ENCODE data around the gene DNAJC22.

DNAJC22 gene

DNA sequence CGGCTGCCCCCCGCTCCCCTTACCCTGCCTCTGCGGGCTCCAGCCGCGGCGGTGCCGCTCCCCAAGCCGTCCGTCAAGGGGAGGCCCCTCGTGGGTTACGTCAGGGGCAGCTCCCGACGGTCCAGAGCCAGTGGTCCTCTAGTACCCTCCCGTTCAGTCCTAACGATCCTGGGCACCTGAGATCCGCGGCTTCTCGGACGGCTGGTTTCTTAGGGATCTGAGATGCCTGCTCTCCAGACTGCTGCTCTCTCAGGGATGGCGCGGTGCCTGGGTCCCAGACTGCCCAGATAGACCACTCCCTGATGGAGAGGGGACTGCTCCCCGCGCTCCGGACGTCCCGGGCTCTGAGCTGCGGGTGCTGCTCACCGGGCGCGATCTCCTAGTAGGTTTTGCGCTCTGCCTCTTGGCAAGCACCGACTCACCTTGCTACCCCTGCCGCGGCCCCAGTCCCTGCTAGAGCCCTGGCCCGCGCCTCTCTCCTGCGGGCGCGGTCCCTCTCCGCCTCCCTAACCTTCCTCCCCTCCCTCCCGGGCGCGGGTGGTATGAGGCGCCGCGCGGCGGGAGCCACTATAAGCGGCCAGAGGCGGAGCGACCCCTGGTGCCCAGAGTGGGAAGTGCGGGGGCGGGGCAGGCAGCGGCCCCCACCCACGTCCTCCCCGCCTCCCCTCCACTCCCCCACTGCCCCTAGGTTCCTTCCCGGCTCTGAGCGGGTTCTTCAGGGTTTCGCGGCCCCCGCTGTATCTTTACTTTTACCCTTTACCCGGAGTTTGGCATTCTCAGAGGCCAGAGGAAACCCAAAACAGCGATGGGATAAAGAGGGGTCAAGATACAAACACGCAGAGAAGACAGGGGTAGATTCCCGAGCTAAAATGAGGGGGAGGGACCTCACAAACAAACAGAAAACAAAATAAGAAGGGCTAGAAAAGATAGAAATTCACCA is 9.8 kb upstream of the DNAJC22 start, which contains the start of gene C1QL4:
Gene C1QL4, minus strand, starts transcription at position 544 of the 940 bp plus-strand sequence. CDS start 711 bp downstream, outside the sequence.
- TF ChIP-seq POU2F2 (IDR thresholded peaks at IDR 0.05; ENCODE audit: low read depth, low read length): no peak
- no peak for TF ChIP-seq POLR2AphosphoS5 (IDR thresholded peaks at IDR 0.05; ENCODE audit: low read depth, low read length)
- no peak for TF ChIP-seq POLR2A (IDR thresholded peaks at IDR 0.05; ENCODE audit: low read depth, low read length)
- no peak for TF ChIP-seq SPI1 (IDR thresholded peaks at IDR 0.05; ENCODE audit: low read depth, low read length)
- TF ChIP-seq TAF1 (IDR thresholded peaks at IDR 0.05; ENCODE audit: low read depth, low read length): no peak
- TF ChIP-seq PAX5 (IDR thresholded peaks at IDR 0.05; ENCODE audit: insufficient read depth, low read length, severe bottlenecking): no peak
- DNase-seq (ENCODE audit: insufficient read length, low spot score): peak; percentile 90
- FAIRE-seq: peak; percentile 81

DNA sequence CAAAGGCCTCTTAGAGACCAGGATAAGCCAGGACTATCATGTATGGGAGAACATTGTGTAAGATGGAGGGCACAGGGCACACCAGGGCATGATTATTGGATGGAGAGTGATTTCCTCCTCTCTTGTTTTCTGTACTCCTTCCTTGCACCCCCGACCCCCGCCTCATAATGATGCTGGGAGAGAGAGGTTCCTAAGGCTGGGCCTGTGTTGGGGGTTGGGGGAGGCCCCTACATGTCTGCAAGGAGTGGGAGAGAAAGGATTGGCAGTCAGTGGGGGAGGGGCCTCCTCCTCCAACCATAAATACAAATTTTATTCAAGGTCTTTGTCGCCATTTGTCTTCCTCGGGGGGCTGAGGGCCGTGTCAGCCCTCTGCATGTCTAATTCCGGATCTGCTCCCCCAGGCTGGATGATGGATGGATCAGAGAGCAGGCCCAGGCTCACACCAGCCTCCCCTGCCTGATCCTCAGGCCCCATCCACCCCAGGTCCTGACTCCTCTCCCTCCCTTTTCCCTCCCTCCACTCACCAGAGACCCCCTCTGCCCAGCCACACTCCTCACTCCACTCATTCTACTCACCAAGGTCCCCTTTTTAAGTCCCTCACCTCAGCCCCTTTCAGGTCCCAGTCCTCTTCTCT is 7.7 kb upstream of the DNAJC22 start:
- FAIRE-seq: no peak
- no peak for DNase-seq (ENCODE audit: insufficient read length, low spot score)
- no peak for TF ChIP-seq PAX5 (IDR thresholded peaks at IDR 0.05; ENCODE audit: insufficient read depth, low read length, severe bottlenecking)
- no peak for TF ChIP-seq POU2F2 (IDR thresholded peaks at IDR 0.05; ENCODE audit: low read depth, low read length)
- TF ChIP-seq POLR2A (IDR thresholded peaks at IDR 0.05; ENCODE audit: low read depth, low read length): no peak
- no peak for TF ChIP-seq POLR2AphosphoS5 (IDR thresholded peaks at IDR 0.05; ENCODE audit: low read depth, low read length)
- no peak for TF ChIP-seq TAF1 (IDR thresholded peaks at IDR 0.05; ENCODE audit: low read depth, low read length)
- TF ChIP-seq SPI1 (IDR thresholded peaks at IDR 0.05; ENCODE audit: low read depth, low read length): no peak

GRCh38 chr12:49339464-49339861 is 7.2 kb upstream of the DNAJC22 start:
- TF ChIP-seq SPI1 (IDR thresholded peaks at IDR 0.05; ENCODE audit: low read depth, low read length) (no peak), PAX5 (IDR thresholded peaks at IDR 0.05; ENCODE audit: insufficient read depth, low read length, severe bottlenecking) (no peak), TAF1 (IDR thresholded peaks at IDR 0.05; ENCODE audit: low read depth, low read length) (no peak), POLR2A (IDR thresholded peaks at IDR 0.05; ENCODE audit: low read depth, low read length) (no peak), POU2F2 (IDR thresholded peaks at IDR 0.05; ENCODE audit: low read depth, low read length) (no peak), POLR2AphosphoS5 (IDR thresholded peaks at IDR 0.05; ENCODE audit: low read depth, low read length) (no peak)
- FAIRE-seq (no peak), DNase-seq (ENCODE audit: insufficient read length, low spot score) (no peak)

DNA sequence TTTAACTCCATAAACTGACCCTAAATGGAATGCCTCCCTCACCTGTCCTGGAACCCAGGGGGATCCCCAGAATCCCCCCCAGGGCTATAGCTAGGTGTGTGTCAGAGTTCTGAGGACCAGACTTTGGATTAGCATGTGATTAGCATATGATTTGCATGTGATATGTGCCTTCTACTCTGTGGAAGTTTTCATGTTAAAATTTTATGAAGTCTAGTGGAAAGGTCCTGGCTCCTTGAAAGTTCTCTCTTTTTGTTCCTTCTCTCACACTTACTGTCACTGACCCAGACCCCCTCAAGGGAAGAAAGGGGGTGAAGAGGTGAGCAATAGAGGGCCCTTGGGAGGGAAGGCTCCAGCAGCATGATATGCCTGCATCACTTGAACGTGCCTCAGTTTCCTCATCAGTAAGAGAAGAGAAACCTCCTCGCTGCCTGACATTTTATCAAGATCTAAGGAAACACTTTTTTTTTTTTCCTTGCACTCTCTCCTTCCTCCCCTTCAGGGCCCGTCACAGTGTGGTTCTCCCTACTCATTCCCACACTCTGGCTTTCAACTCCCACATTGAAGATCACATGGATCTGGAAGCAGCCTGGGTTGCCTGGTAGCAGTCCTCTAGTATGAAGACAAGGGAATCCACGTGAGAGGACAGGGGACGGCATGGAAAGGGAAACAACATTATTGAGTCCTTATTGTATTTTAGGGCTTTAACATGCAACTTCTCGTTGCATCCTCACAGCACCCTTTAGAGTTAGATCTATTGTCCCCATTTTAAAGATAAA is 6.4 kb upstream of the DNAJC22 start:
- FAIRE-seq (no peak), DNase-seq (ENCODE audit: insufficient read length, low spot score) (no peak)
- TF ChIP-seq PAX5 (IDR thresholded peaks at IDR 0.05; ENCODE audit: insufficient read depth, low read length, severe bottlenecking): no peak
- TF ChIP-seq POU2F2 (IDR thresholded peaks at IDR 0.05; ENCODE audit: low read depth, low read length): no peak
- TF ChIP-seq SPI1 (IDR thresholded peaks at IDR 0.05; ENCODE audit: low read depth, low read length): no peak
- no peak for TF ChIP-seq TAF1 (IDR thresholded peaks at IDR 0.05; ENCODE audit: low read depth, low read length)
- TF ChIP-seq POLR2A (IDR thresholded peaks at IDR 0.05; ENCODE audit: low read depth, low read length): no peak
- no peak for TF ChIP-seq POLR2AphosphoS5 (IDR thresholded peaks at IDR 0.05; ENCODE audit: low read depth, low read length)

DNA sequence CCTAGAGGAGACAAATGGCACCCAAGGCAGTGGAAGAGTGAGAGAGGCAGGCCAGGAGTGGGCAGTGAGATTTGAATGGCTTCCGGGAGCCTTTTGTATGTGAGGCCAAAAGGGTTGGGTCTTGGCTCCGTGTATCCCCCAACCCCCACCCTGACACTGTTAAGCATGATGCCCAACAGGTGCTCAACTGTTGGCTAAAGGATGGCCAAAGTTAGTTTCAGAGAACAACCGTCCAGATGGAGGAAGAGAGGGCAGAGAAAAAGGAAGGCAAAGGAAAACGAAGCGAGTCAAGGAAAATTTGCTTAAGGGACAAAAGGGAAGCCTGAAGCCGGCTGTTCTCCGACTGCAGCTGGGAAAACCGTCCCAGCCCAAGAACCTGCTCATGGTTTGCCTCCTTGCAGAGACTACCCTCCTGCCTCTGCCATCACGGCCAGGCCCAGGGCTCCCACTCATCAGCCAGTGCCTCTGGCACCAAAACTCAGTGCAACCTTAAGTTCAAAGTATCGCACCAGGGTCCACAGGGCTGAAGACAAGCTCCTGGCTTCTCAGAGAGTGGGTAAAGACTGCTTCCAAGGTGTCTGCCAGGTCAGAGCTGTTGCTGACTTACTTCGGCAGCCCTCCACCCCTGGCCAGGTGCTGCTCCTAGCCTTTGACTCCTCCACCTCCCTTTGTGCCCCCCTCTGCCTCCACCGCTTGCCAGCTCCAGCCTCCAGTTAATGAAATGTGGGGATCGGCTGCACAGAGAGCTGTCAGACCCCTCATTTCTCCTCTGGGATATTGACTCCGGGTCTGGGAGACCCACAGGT is 5.5 kb upstream of the DNAJC22 start:
- no peak for DNase-seq (ENCODE audit: insufficient read length, low spot score)
- no peak for FAIRE-seq
- TF ChIP-seq PAX5 (IDR thresholded peaks at IDR 0.05; ENCODE audit: insufficient read depth, low read length, severe bottlenecking) (no peak), POLR2AphosphoS5 (IDR thresholded peaks at IDR 0.05; ENCODE audit: low read depth, low read length) (no peak), POLR2A (IDR thresholded peaks at IDR 0.05; ENCODE audit: low read depth, low read length) (no peak), SPI1 (IDR thresholded peaks at IDR 0.05; ENCODE audit: low read depth, low read length) (no peak), POU2F2 (IDR thresholded peaks at IDR 0.05; ENCODE audit: low read depth, low read length) (no peak), TAF1 (IDR thresholded peaks at IDR 0.05; ENCODE audit: low read depth, low read length) (no peak)

- DNase-seq (ENCODE audit: insufficient read length, low spot score): no peak
- FAIRE-seq: no peak
- TF ChIP-seq SPI1 (IDR thresholded peaks at IDR 0.05; ENCODE audit: low read depth, low read length): no peak
- no peak for TF ChIP-seq PAX5 (IDR thresholded peaks at IDR 0.05; ENCODE audit: insufficient read depth, low read length, severe bottlenecking)
- TF ChIP-seq POLR2AphosphoS5 (IDR thresholded peaks at IDR 0.05; ENCODE audit: low read depth, low read length): no peak
- TF ChIP-seq TAF1 (IDR thresholded peaks at IDR 0.05; ENCODE audit: low read depth, low read length): no peak
- TF ChIP-seq POLR2A (IDR thresholded peaks at IDR 0.05; ENCODE audit: low read depth, low read length): no peak
- no peak for TF ChIP-seq POU2F2 (IDR thresholded peaks at IDR 0.05; ENCODE audit: low read depth, low read length)
Observed at GRCh38 chr12:49341777-49342065, 5.0 kb upstream of the DNAJC22 start.

GRCh38 chr12:49342066-49342913 is 4.4 kb upstream of the DNAJC22 start:
- FAIRE-seq (peak; percentile 86), DNase-seq (ENCODE audit: insufficient read length, low spot score) (peak; percentile 82)
- no peak for TF ChIP-seq SPI1 (IDR thresholded peaks at IDR 0.05; ENCODE audit: low read depth, low read length)
- no peak for TF ChIP-seq POU2F2 (IDR thresholded peaks at IDR 0.05; ENCODE audit: low read depth, low read length)
- no peak for TF ChIP-seq PAX5 (IDR thresholded peaks at IDR 0.05; ENCODE audit: insufficient read depth, low read length, severe bottlenecking)
- TF ChIP-seq POLR2A (IDR thresholded peaks at IDR 0.05; ENCODE audit: low read depth, low read length): no peak
- TF ChIP-seq POLR2AphosphoS5 (IDR thresholded peaks at IDR 0.05; ENCODE audit: low read depth, low read length): no peak
- no peak for TF ChIP-seq TAF1 (IDR thresholded peaks at IDR 0.05; ENCODE audit: low read depth, low read length)
